HepG2 (cell line): ENCODE data around the gene DGKD. TPM values are rescaled to one million over a fixed set of nuclear protein-coding genes. Genes with fewer than 3 reads are reported as not detected.

Experiments
- NFKB2 ChIP-seq: sonication (generic); formaldehyde crosslinking; IDR thresholded peaks from 2 replicates; pipeline ENCODE4 v1.4.0; 2020; ENCODE audit warnings: missing genetic modification reagents, borderline replicate concordance
- SMAD9 ChIP-seq: sonication (generic); formaldehyde crosslinking; IDR thresholded peaks from 2 replicates; pipeline ENCODE4 v1.5.1; 2020; ENCODE audit warnings: mild to moderate bottlenecking, missing genetic modification reagents
- SP1 ChIP-seq, 2 experiments: fragments of 450-650 bp in 1 of 2; sonication (generic) in 1 of 2; formaldehyde crosslinking in 1 of 2; IDR thresholded peaks; 2 replicates each; pipeline versions ENCODE4 v1.4.0 to v1.6.1; 2016 to 2020; ENCODE audit warnings: missing genetic modification reagents in 1 of 2
- ZBTB4 ChIP-seq: sonication (generic); formaldehyde crosslinking; IDR thresholded peaks from 2 replicates; pipeline ENCODE4 v1.4.0; 2020; ENCODE audit warnings: missing genetic modification reagents, mild to moderate bottlenecking, borderline replicate concordance
- ZFP91 ChIP-seq: sonication (generic); formaldehyde crosslinking; IDR thresholded peaks from 2 replicates; pipeline ENCODE4 v1.9.0; 2022; ENCODE audit warnings: missing genetic modification reagents, mild to moderate bottlenecking, borderline replicate concordance
- ZNF317 ChIP-seq: sonication (generic); formaldehyde crosslinking; IDR thresholded peaks from 2 replicates; pipeline ENCODE4 v1.5.0; 2020; ENCODE audit warnings: mild to moderate bottlenecking, missing genetic modification reagents
- ZNF350 ChIP-seq: sonication (generic); formaldehyde crosslinking; IDR thresholded peaks from 2 replicates; pipeline ENCODE4 v1.4.0; 2020; ENCODE audit warnings: mild to moderate bottlenecking, low read depth, missing genetic modification reagents, borderline replicate concordance
- ZNF839 ChIP-seq: sonication (generic); formaldehyde crosslinking; IDR thresholded peaks from 2 replicates; pipeline ENCODE4 v1.4.0; 2020; ENCODE audit warnings: missing genetic modification reagents, mild to moderate bottlenecking, borderline replicate concordance
- ZNF883 ChIP-seq: sonication (generic); formaldehyde crosslinking; IDR thresholded peaks from 2 replicates; pipeline ENCODE4 v1.5.1; 2020; ENCODE audit warnings: mild to moderate bottlenecking, missing genetic modification reagents; ENCODE audit errors: not compliant biosample characterization
- ZXDC ChIP-seq: sonication (generic); formaldehyde crosslinking; IDR thresholded peaks from 2 replicates; pipeline ENCODE4 v1.5.0; 2020; ENCODE audit warnings: mild to moderate bottlenecking, missing genetic modification reagents
- polyA plus RNA-seq, 8 experiments: library from polyadenylated mRNA; depleted of rRNA in 3 of 8; stranded (reverse) in 7 of 8; unstranded in 1 of 8; fragments of >200 nt; fragmentation: Illumina TruSeq in 4 of 8; extraction: Trizol in 4 of 8; gene quantifications; 2 replicates each; pipeline versions ENCODE4 v1.2.1 to v1.2.3, GENCODE V29; 2011 to 2016; ENCODE audit warnings: low read depth in 4 of 8, missing spikeins in 1 of 8, mixed read lengths in 1 of 8; ENCODE audit not compliant: insufficient read depth in 1 of 8
- total RNA-seq, 5 experiments: library from RNA; depleted of rRNA; stranded (reverse); fragments of >200 nt; fragmentation: Illumina TruSeq; extraction: Trizol; gene quantifications; 2 replicates each; pipeline ENCODE4 v1.2.3, GENCODE V29; 2016; ENCODE audit warnings: low read depth in 1 of 5

DGKD gene
- total and polyA plus RNA-seq, 2 of the 13 experiments (the other 11 are each of a cell fraction or from before 2014, with no cell fraction given), result 24.5 to 33.2 TPM

- TF ChIP-seq ZXDC (0 out of 2 replicates have a peak, but pooled peaks have one; percentile 20), ZFP91 (CRISPR knock-in tag) (0 out of 2 replicates have a peak, but pooled peaks have one; percentile 75), SMAD9 (CRISPR knock-in tag) (0 out of 2 replicates have a peak, but pooled peaks have one; percentile 15), ZNF350 (peak; percentile 11; the same call in 1 of the 2 replicates), ZNF839 (no peak), ZNF883 (CRISPR knock-in tag) (peak; percentile 47), SP1 (IDR thresholded peaks at IDR 0.05) (no peak), SP1 (CRISPR knock-in tag; IDR thresholded peaks at IDR 0.05) (peak; percentile 10; the same call in 1 of the 2 replicates), ZBTB4 (CRISPR knock-in tag) (no peak), ZNF317 (CRISPR knock-in tag) (0 out of 2 replicates have a peak, but pooled peaks have one; percentile 18), NFKB2 (CRISPR knock-in tag) (peak; percentile 61; the same call in 1 of the 2 replicates)
- TF ChIP-seq, all 625 proteins: peak for 36
Observed at GRCh38 chr2:233353101-233353768, 1.1 kb upstream of the DGKD start (continued).
